ENCODE measurements around the gene SYNJ2. TPM values are rescaled to one million over a fixed set of nuclear protein-coding genes. Genes with fewer than 3 reads are reported as not detected.

SYNJ2 gene
- total RNA-seq, 2 experiments from 2014 or later: 42.4 to 42.7 TPM

DNA sequence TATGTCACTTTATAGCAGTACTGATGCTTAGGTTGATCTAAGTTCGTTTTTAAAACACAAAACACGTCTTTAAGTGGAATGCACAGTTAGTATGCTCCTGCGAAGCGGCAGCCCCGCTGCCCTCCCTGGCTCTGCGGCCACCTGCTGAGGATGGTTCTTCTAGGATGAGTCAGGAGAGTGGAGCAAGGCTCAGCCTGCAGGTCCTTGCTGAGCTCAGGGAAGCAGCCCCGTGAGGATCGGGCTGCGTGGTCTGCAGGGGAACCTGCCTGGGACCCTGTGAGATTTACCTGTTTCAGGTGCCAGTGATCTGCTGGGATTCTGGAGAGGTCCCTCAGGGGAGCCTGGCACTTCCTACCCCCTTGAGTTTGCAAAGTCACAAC, 57.5 kb downstream of the SYNJ2 start:
- Mint-ChIP-seq H3K4me3 (no peak overlapping the region), H3K27ac (no peak overlapping the region), H3K9me3 (no peaks in the 10 kb centered on the region), H3K4me1 (ENCODE audit: low read depth) (peaks cover 27% of the 10 kb centered on the region), H3K27me3 (ENCODE audit: low read depth) (no peaks in the 10 kb centered on the region), H3K36me3 (ENCODE audit: low read depth) (peaks cover 18% of the 10 kb centered on the region)
- intact Hi-C loops (cut with micrococcal nuclease): no loop called here
- no peak for DNase-seq
- CTCF ChIA-PET: interaction anchor here (0.6 kb wide), 1 partner anchor 13 kb away, joined by 6 read pairs; no protein-coding TSS in a partner anchor

- peak; percentile 62 for DNase-seq
- CTCF ChIA-PET: interaction anchor here (0.6 kb wide), 1 partner anchor 12 kb away, joined by 6 read pairs; no protein-coding TSS in a partner anchor
- intact Hi-C loops (cut with micrococcal nuclease): loop anchor here (1.0 kb wide), 1 partner anchor 13 kb away; no protein-coding TSS in a partner anchor
- H3K27me3 Mint-ChIP-seq (ENCODE audit: low read depth): no peaks in the 10 kb centered on the region
- no peak overlapping the region for H3K4me3 Mint-ChIP-seq
- H3K4me1 Mint-ChIP-seq (ENCODE audit: low read depth): peaks cover 28% of the 10 kb centered on the region
- H3K36me3 Mint-ChIP-seq (ENCODE audit: low read depth): peaks cover 15% of the 10 kb centered on the region
- no peak overlapping the region for H3K27ac Mint-ChIP-seq
- H3K9me3 Mint-ChIP-seq: no peaks in the 10 kb centered on the region
Observed at GRCh38 chr6:158039571-158040050, 57.9 kb downstream of the SYNJ2 start.

- Mint-ChIP-seq H3K27me3 (ENCODE audit: low read depth) (no peaks in the 10 kb centered on the region), H3K9me3 (no peaks in the 10 kb centered on the region), H3K4me3 (no peak overlapping the region), H3K4me1 (ENCODE audit: low read depth) (peaks cover 29% of the 10 kb centered on the region), H3K36me3 (ENCODE audit: low read depth) (peaks cover 14% of the 10 kb centered on the region), H3K27ac (peak overlapping the region; percentile 25)
- intact Hi-C loops (cut with micrococcal nuclease): loop anchor here (1.0 kb wide), 1 partner anchor 14 kb away; no protein-coding TSS in a partner anchor
- DNase-seq: peak; percentile 53
- CTCF ChIA-PET: interaction anchor here (1.0 to 1.6 kb wide), 3 partner anchors 14 to 32 kb away, joined by 3 to 5 read pairs (median 5); no protein-coding TSS in a partner anchor
Observed at GRCh38 chr6:158040051-158040803, 58.6 kb downstream of the SYNJ2 start.

DNA sequence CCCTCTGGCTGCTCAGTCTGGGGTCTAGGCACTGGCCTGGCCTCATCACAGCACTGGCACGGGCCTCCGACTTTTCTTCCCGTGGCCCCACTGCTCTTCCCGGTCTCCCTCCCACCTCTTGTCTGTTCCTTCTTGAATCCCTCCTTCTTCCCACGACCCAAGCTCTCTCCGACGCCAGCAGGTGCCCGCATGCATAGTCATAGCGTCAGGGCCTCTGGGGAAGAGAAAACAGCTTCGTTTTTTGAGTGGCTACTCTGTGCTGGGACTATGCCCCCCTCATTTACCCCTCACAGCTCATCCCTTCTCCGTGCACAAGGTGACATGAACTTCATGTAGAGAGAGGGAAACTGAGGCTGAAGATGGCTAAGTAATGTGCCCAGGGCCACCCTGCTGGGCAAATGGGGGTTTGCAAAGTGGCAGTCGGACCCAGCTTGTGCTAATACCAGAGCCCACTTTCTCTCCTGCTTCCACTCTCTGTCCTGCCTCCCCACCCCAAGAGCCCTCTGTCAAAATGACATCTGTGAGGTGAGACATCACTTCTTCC, 59.2 kb downstream of the SYNJ2 start:
- H3K4me3 Mint-ChIP-seq: no peak overlapping the region
- H3K36me3 Mint-ChIP-seq (ENCODE audit: low read depth): peaks cover 15% of the 10 kb centered on the region
- H3K27ac Mint-ChIP-seq: no peak overlapping the region
- no peak for DNase-seq
- intact Hi-C loops (cut with micrococcal nuclease): loop anchor here (1.0 kb wide), 1 partner anchor 15 kb away; no protein-coding TSS in a partner anchor
- H3K4me1 Mint-ChIP-seq (ENCODE audit: low read depth): peaks cover 33% of the 10 kb centered on the region
- H3K27me3 Mint-ChIP-seq (ENCODE audit: low read depth): no peaks in the 10 kb centered on the region
- H3K9me3 Mint-ChIP-seq: no peaks in the 10 kb centered on the region
- CTCF ChIA-PET: interaction anchor here (1.0 to 1.6 kb wide), 3 partner anchors 15 to 32 kb away, joined by 3 to 5 read pairs (median 5); no protein-coding TSS in a partner anchor

- intact Hi-C loops (cut with micrococcal nuclease): no loop called here
- CTCF ChIA-PET: interaction anchor here (1.0 to 1.6 kb wide), 4 partner anchors 10 to 31 kb away, joined by 3 to 5 read pairs (median 4); no protein-coding TSS in a partner anchor
- peaks cover 10% of the 10 kb centered on the region for H3K36me3 Mint-ChIP-seq (ENCODE audit: low read depth)
- no peak for DNase-seq
- no peaks in the 10 kb centered on the region for H3K27me3 Mint-ChIP-seq (ENCODE audit: low read depth)
- no peak overlapping the region for H3K4me3 Mint-ChIP-seq
- H3K4me1 Mint-ChIP-seq (ENCODE audit: low read depth): peaks cover 35% of the 10 kb centered on the region
- H3K27ac Mint-ChIP-seq: no peak overlapping the region
- H3K9me3 Mint-ChIP-seq: no peaks in the 10 kb centered on the region
Observed at GRCh38 chr6:158041370-158041769, 59.7 kb downstream of the SYNJ2 start.

GRCh38 chr6:158041788-158042187, 60.1 kb downstream of the SYNJ2 start:
- CTCF ChIA-PET: interaction anchor here (0.9 to 1.6 kb wide), 3 partner anchors 10 to 279 kb away, joined by 3 to 5 read pairs (median 4); no protein-coding TSS in a partner anchor
- Mint-ChIP-seq H3K27ac (no peak overlapping the region), H3K27me3 (ENCODE audit: low read depth) (no peaks in the 10 kb centered on the region), H3K4me1 (ENCODE audit: low read depth) (peaks cover 38% of the 10 kb centered on the region), H3K4me3 (no peak overlapping the region), H3K36me3 (ENCODE audit: low read depth) (peaks cover 8% of the 10 kb centered on the region), H3K9me3 (no peaks in the 10 kb centered on the region)
- no peak for DNase-seq
- intact Hi-C loops (cut with micrococcal nuclease): no loop called here

DNA sequence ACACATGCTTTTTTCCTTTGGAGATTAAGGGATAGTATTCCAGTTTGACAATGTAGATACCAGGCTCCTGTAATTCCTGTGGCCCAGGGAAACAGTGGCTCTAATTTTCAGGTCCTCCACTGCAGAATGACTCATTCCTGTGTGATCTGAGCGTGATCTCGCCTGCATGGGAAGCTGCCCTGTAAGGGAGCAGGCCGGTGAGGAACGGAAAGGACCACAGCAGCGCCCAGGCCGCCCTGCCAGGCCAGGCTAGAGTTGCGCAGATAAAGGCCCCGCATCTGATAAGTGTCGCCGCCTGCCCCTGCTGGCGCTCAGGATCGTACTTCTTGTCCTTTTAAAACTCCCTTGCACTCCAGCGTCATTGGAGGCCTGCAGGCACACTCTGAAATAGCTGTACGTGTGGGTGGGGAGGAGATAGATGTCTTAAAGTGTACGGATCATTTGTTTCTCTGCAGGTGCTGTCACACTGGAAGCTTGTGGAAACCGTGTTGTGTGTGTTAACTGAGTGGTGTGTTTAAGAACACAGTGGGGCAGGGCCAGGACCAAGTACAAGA, 60.7 kb downstream of the SYNJ2 start:
- peaks cover 10% of the 10 kb centered on the region for H3K36me3 Mint-ChIP-seq (ENCODE audit: low read depth)
- H3K4me1 Mint-ChIP-seq (ENCODE audit: low read depth): peaks cover 44% of the 10 kb centered on the region

DNA sequence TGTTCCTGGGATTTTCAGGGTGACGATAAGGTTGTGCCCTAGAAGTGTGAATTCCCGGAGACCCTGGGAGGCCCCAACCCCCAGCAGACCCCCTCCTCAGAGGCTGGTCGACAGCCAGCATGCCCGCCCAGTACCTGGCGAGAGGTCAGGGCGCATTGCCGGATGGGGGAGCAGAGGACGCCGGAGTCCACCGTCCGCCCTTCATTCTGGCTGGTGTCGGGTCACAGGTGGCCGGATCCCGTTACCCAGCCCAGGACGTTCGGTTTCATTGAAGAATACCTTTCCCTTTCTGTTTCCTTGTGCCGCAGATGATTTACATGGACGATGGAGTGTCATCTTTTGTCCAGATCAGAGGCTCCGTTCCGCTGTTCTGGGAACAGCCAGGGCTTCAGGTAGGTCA, 61.3 kb downstream of the SYNJ2 start:
- no peak for DNase-seq
- Mint-ChIP-seq H3K9me3 (no peaks in the 10 kb centered on the region), H3K27ac (no peak overlapping the region), H3K27me3 (ENCODE audit: low read depth) (no peaks in the 10 kb centered on the region), H3K4me3 (no peak overlapping the region), H3K36me3 (ENCODE audit: low read depth) (peaks cover 14% of the 10 kb centered on the region), H3K4me1 (ENCODE audit: low read depth) (peaks cover 49% of the 10 kb centered on the region)
- intact Hi-C loops (cut with micrococcal nuclease): no loop called here
- CTCF ChIA-PET: interaction anchor here (0.6 kb wide), 1 partner anchor 77 kb away, joined by 3 read pairs; no protein-coding TSS in a partner anchor

More for the DNA sequence above, 60.7 kb downstream of the SYNJ2 start:
- no peak overlapping the region for H3K4me3 Mint-ChIP-seq
- CTCF ChIA-PET: interaction anchor here (0.9 to 1.6 kb wide), 3 partner anchors 11 to 280 kb away, joined by 3 to 5 read pairs (median 4); no protein-coding TSS in a partner anchor
- no peaks in the 10 kb centered on the region for H3K27me3 Mint-ChIP-seq (ENCODE audit: low read depth)
- H3K9me3 Mint-ChIP-seq: no peaks in the 10 kb centered on the region
- no peak overlapping the region for H3K27ac Mint-ChIP-seq
- DNase-seq: no peak
- intact Hi-C loops (cut with micrococcal nuclease): no loop called here

DNA sequence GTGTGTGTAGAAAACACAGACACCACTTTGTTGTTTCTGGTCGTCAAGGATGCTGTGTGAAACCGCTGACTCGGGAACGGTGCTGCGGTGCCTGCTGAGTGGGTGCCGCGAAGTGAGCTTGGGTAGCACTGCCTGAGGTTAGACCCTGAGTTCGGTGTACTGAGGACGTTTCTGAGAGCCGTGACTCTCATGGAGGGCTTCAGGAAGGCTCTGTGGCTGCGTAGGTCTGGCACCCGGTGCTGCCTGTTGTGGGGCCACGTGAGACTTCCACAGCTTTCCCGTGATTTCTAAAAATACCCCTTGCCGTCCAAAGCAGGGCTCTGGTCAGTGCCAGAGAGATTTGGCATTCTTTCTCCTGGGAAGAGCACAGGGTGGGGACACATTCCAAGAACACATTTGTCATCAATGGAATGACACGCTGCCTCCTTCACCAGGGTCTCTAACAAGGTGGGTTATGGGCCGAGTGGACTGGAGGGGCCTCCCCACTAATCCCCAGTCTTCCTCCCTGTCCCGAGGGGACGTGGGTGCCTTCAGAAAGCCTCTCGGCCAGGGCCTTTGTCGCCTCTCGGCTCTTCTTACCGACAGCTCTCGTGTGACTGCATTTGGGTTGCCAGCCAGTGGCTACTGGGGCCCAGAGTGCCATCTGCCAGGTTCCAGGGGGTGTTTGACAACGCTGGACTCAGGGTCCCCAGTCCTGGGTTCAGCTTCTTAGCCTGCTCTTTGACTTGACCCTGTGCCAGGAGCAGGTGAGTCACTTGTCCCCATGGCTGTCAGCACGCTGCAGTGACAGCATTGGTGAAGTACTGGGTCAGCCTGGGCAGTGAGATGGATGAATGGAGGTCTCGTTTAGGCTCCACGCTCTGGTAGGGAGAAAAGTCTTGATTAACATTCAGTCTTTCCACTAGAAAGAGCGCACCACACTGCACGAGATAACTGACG, 62.2 kb downstream of the SYNJ2 start:
- intact Hi-C loops (cut with micrococcal nuclease): no loop called here
- no peak for DNase-seq
- H3K9me3 Mint-ChIP-seq: no peaks in the 10 kb centered on the region
- H3K27ac Mint-ChIP-seq: no peak overlapping the region
- no peaks in the 10 kb centered on the region for H3K27me3 Mint-ChIP-seq (ENCODE audit: low read depth)
- CTCF ChIA-PET: interaction anchor here (0.6 to 1.4 kb wide), 2 partner anchors 17 to 78 kb away, joined by 3 to 7 read pairs; no protein-coding TSS in a partner anchor
- peaks cover 45% of the 10 kb centered on the region for H3K4me1 Mint-ChIP-seq (ENCODE audit: low read depth)
- H3K36me3 Mint-ChIP-seq (ENCODE audit: low read depth): peaks cover 14% of the 10 kb centered on the region
- no peak overlapping the region for H3K4me3 Mint-ChIP-seq

DNA sequence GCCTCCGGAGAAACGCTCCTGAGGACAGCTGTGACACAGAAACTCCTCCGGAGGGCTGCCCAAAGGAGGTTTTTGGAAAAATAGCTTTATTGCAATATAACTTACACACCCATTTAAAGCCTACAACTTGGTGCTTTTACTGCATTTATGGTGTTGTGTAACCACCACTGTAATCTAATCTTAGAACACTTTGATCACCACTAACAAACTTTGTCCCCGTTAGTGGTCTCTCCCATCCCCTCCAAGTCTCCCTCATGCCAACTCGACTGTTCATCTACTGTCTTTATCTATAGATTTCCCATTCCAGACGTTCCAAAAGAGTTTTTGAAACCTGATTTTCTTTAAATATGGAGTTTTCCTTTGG, 62.8 kb downstream of the SYNJ2 start:
- intact Hi-C loops (cut with micrococcal nuclease): no loop called here
- Mint-ChIP-seq H3K27ac (no peak overlapping the region), H3K9me3 (no peaks in the 10 kb centered on the region), H3K4me1 (ENCODE audit: low read depth) (peaks cover 41% of the 10 kb centered on the region), H3K36me3 (ENCODE audit: low read depth) (peaks cover 16% of the 10 kb centered on the region), H3K27me3 (ENCODE audit: low read depth) (no peaks in the 10 kb centered on the region), H3K4me3 (no peak overlapping the region)
- CTCF ChIA-PET: interaction anchor here (0.5 to 1.4 kb wide), 2 partner anchors 18 to 156 kb away, joined by 3 to 7 read pairs; no protein-coding TSS in a partner anchor
- DNase-seq: no peak

Measured in activated naive CD4-positive, alpha-beta T cell treated with anti-CD3 and anti-CD28 coated beads for 36 hours (primary cell).